ENCODE measurements around the gene MGMT.

- TF ChIP-seq CTCF (IDR thresholded peaks at IDR 0.05) (no peak), ZFX (IDR thresholded peaks at IDR 0.05; ENCODE audit: borderline replicate concordance) (no peak)
These were observed 131.4 kb downstream of the MGMT start for GRCh38 chr10:129598413-129598812.

Data from 22Rv1 (cell line).